ENCODE results near the gene ASCL1.
A peak's percentile ranks its signal among the peaks of the same experiment; 100 is the strongest.

Gene ASCL1

DNA sequence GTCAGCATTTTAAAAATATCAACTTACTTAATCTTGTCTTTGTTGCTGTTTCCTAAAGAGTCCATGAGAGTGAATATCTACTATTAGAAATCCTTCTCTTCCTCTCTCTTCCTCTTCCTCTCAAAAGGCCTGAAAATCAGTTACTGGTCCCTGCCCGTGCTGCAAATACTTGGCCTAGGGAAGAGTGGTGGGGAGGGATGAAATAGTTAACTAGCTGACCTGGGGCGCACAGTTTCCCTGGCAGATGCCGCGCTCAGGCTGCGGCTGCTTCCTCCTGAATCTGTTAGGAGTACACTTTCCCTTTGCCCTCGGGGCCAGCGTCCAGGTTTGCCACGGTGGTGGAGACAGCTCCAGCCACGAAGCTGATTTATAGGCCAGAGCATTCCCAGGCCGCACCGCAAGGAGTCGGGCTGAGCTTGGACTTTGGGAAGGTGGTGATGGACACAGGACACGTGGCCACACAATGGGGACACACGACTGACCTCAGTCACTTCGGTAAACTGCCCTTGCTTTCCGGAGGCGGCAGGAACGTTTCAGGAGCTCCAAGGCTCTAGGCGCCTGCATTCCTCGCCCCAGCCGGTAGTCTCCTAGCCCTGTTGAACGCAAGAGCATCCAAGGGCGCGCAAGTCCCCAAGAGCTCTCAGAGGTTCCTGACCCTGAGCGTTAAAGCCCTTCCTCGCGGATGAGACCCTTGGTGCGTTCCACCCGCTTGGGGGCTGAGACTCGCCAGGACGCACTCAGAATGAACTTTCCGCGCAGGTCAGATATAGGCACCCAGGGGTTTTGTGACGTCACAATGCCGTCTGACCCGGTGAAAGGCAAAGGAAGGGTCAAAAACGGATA lies 7.1 kb upstream of the ASCL1 start:
- in situ Hi-C loops (cut with MboI; ENCODE audit: low pct_unique_long_range_greater_than_20kb, low sequenced_read_pairs, unreplicated experiment), result no loop called here
- TF ChIP-seq, protein P1, sequence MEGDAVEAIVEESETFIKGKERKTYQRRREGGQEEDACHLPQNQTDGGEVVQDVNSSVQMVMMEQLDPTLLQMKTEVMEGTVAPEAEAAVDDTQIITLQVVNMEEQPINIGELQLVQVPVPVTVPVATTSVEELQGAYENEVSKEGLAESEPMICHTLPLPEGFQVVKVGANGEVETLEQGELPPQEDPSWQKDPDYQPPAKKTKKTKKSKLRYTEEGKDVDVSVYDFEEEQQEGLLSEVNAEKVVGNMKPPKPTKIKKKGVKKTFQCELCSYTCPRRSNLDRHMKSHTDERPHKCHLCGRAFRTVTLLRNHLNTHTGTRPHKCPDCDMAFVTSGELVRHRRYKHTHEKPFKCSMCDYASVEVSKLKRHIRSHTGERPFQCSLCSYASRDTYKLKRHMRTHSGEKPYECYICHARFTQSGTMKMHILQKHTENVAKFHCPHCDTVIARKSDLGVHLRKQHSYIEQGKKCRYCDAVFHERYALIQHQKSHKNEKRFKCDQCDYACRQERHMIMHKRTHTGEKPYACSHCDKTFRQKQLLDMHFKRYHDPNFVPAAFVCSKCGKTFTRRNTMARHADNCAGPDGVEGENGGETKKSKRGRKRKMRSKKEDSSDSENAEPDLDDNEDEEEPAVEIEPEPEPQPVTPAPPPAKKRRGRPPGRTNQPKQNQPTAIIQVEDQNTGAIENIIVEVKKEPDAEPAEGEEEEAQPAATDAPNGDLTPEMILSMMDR (IDR thresholded peaks at IDR 0.05; ENCODE audit: extremely low read depth, insufficient read depth, missing control alignments), result peak; percentile 28
- DNase-seq (ENCODE audit: low spot score), result no peak

DNA sequence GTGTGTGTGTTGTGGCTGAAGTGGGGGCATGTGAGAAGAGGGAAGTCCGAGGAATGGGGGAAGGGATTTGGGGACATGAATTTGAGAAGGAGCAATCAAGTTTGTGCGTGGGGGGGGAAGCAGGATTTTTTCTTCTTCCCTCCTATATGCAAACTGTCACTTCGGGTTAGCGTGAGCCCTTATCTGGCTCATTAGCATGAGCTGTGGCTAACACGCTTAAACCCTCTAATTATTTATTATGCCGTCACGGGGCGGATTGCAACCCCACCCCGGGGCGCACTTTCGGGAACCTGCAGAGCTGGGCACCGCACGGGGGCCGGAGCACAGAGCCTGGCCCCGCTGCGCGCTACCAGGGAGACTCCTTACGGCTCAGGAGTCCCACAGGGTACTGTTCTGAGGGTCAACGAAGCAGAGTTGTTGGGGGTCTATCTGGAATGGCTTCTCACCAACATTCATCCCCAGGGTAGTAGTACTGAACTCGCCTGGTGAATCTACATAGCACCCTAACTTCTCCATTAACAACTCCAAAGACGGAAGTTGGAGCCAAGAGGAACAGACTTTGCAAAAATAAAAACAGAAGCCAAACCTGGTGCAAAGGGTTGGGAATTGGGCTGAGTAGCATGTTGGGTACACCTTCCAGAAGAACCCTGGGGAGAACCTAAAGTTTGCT lies 6.4 kb upstream of the ASCL1 start:
- in situ Hi-C loops (cut with MboI; ENCODE audit: low pct_unique_long_range_greater_than_20kb, low sequenced_read_pairs, unreplicated experiment), result no loop called here
- DNase-seq (ENCODE audit: low spot score), result no peak
- TF ChIP-seq, protein P1 (IDR thresholded peaks at IDR 0.05; ENCODE audit: extremely low read depth, insufficient read depth, missing control alignments), result no peak

DNA sequence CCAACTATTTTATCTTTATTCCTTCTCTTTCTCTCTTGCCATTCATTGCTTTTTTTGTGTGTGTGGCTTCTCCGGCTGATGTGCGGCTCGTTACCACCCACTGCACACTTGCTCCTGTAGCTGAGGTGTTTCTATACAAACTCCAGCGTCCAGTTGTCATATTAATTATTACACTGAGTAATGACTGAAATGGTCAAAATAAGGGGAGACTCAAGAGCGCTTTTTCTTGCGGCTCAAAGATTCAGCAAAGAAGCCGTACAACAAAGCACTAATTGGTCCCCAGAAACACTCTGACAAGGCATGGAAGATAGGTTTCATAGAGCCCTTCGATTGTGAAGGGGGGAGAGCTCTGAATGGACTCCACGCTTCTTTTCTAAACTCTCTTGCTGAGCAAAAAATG lies 5.6 kb upstream of the ASCL1 start:
- in situ Hi-C loops (cut with MboI; ENCODE audit: low pct_unique_long_range_greater_than_20kb, low sequenced_read_pairs, unreplicated experiment), result no loop called here
- no peak for DNase-seq (ENCODE audit: low spot score)

DNA sequence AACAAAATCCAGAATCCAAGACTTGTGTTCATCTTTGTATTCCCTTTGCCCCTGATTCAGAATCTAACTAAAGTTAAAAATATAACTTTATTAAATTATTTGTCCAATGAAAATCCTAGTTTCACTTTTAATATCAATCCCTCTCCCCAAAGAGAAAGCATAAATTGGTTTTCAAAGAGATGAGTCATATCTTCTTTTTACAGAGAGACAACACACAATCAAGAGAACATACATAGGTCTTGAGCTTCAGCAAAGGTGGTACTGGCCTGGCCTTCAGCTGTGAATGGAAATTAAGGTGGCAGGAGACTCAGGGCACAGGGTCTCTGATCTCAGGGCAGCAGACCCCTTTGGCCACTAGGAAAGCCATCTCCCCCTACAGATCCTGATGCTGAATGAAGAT lies 4.3 kb upstream of the ASCL1 start:
- TF ChIP-seq, protein P1 (IDR thresholded peaks at IDR 0.05; ENCODE audit: extremely low read depth, insufficient read depth, missing control alignments), result no peak
- peak; percentile 64 for DNase-seq (ENCODE audit: low spot score)
- in situ Hi-C loops (cut with MboI; ENCODE audit: low pct_unique_long_range_greater_than_20kb, low sequenced_read_pairs, unreplicated experiment), result no loop called here

More for the DNA sequence above, 5.6 kb upstream of the ASCL1 start:
- TF ChIP-seq, protein P1 (IDR thresholded peaks at IDR 0.05; ENCODE audit: extremely low read depth, insufficient read depth, missing control alignments), result no peak

DNA sequence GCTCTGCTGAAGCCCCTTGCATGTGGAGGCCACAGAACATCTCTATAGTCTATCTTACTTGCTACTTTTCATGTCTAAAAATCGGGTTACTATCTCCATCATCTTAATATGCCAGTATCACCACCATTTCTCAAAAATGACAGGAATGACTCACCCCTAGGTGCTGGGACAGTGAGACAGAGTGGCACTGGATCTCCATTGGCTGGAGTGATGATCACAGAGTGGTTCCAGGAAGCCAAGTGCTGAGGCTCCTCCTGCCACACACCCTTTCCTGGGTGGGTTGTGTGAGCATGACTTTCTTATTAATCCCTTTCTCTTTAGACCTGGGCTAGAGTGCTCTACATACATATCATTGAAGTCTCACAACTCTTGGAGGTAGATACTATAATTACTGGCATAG lies 3.3 kb upstream of the ASCL1 start:
- in situ Hi-C loops (cut with MboI; ENCODE audit: low pct_unique_long_range_greater_than_20kb, low sequenced_read_pairs, unreplicated experiment), result no loop called here
- TF ChIP-seq, protein P1 (IDR thresholded peaks at IDR 0.05; ENCODE audit: extremely low read depth, insufficient read depth, missing control alignments), result no peak
- DNase-seq (ENCODE audit: low spot score), result no peak

DNA sequence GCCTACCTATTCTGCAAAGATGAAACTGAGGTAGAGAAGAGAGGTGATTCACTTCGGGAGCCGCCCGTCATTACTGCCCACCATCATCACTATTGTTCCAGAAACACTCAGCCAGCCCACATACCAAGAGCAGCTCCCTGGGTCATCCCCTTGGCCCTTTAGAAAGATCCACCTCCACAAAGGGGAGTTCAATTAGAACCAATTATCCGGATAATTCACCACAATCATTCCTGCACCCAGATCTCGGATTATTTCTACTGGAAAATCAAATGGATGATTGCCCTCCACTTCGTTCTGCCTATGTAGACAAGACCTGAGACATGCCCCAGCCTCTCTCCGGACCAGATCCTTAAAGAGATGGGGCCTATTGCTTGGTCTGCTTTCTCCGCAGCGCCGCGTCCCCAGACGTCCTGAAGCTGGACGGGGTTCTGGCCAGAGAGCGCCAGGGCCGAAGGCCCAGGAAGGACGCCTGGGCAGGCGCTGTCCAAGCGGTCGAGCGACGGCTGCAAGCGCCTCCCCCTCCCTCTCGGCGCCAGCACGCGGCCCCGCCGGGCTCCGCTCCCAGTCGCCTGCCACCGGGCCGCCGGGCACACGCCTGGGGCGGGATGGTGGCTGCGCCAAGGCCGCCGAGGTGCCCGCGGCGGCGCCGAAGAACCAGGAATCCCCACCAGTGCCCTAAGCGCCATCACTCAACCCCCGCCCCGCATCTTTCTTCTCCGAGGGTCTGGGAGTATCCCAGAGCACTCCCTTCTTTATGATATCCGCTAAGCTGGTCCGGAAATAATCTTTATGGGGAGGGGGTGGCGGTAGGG lies 1.3 kb upstream of the ASCL1 start:
- no peak for DNase-seq (ENCODE audit: low spot score)
- in situ Hi-C loops (cut with MboI; ENCODE audit: low pct_unique_long_range_greater_than_20kb, low sequenced_read_pairs, unreplicated experiment), result no loop called here
- TF ChIP-seq, protein P1 (IDR thresholded peaks at IDR 0.05; ENCODE audit: extremely low read depth, insufficient read depth, missing control alignments), result no peak

All from GM13977 (cell line).